Stimulated activated CD8-positive, alpha-beta memory T cell treated with anti-CD3 and anti-CD28 coated beads, Interleukin-4, amount 100 ng/mL, for 24 hours (primary cell): Measurements from ENCODE around the gene SMG7.

Source experiments
- DNase-seq: peaks from one replicate; pipeline ENCODE4 v3.0.0-alpha.2; 2020; ENCODE audit warnings: low read depth

SMG7 gene

DNA sequence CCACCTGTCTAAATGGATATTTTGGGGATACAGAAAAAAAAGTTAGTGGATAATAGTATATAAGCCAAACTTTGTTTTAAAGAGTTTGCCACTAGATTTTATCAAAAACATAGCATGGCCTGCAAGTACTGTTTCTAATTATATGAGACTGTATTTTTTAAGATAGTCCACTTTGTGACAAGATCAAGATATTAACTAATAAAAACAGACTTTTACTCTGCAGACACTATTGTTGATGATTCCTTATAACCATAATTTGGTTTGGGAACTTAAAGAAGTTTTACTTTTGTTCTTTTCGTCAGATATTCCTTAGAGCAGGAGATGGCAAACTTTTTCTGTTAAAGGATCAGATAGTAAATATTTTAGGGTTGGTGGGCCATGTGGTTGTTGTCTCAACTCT is 36.4 kb downstream of the SMG7 start:
- DNase-seq = no peak

DNA sequence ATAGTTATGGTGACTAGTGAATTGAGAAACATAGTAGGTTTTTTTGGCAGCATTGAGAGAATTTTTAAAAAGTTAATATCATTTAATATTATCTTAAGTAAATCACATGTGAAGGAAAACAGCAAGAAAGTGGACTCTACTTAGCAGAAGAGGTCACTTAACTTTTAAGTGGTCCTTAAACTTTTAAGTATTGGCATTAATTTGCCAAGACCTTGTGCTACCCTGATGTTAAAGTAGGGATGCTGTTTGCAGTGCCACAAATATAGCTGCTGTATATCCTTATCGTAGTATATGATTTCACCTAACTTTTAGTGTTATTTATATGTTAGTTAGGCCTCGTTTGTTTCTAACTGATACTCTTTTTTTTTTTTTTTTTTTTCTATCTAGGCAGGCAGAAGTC is 40.2 kb downstream of the SMG7 start:
- no peak for DNase-seq

DNA sequence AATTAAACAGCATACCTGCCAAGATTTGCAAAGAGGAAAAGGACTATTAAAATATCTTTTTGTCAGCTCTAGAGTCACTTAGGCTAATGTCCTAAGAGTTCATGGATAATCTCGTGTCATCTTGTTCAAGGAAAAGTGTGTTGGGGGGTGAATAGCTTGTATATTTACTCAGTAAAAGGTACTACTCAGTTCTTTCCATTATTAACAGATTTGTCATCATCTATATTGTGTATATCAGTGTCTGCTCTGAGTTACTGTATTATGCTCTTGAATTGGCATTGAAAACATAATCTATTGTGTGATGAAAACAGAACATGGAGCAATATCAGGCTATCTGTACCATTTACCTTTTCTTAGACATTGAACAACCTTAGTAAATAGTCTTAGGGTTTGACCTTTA is 41.9 kb downstream of the SMG7 start:
- DNase-seq = no peak

- no peak for DNase-seq
These were observed 42.8 kb downstream of the SMG7 start for GRCh38 chr1:183515002-183515689.

GRCh38 chr1:183516725-183517124 is 44.4 kb downstream of the SMG7 start:
- no peak for DNase-seq

GRCh38 chr1:183517401-183517800 is 45.1 kb downstream of the SMG7 start:
- DNase-seq = no peak

DNA sequence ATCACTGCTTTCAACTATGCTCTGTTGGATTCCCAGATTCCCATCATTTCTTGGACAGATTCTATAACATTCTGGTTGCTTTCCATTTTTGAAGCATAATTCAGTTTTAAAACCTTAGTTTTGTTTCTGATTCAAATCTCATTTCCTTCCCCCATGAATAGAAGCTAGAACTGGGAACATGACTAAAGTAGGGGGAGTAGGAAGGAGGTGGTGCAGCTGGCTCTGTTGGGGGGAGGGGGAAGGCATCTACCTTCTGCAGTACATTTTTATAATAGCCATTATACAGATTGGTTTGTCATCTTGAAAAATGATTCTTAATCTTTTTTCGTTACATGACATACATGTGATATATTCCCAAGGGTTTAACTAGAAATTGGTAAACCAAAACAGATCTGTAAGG is 48.1 kb downstream of the SMG7 start:
- DNase-seq = no peak

DNA sequence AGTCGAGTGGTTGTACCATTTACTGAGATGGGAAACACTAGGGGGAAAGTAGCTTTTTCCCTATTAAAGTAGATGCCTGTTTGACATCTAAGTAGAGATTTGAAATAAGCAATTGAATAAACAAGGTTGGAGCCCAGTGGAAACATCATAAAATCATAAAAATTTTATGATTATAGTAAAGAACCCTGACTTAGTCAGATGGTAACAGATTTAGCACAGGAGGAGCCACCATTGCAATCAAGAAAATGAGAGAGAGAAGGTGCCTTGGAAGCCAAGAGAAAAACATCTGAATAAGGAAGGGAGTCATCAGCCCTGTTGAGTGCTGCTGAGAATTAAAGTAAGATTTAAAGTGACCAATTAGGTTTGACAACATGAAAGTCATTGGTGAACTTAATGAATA is 49.8 kb downstream of the SMG7 start:
- DNase-seq = no peak

GRCh38 chr1:183528577-183528976 is 56.3 kb downstream of the SMG7 start:
- DNase-seq = no peak

DNA sequence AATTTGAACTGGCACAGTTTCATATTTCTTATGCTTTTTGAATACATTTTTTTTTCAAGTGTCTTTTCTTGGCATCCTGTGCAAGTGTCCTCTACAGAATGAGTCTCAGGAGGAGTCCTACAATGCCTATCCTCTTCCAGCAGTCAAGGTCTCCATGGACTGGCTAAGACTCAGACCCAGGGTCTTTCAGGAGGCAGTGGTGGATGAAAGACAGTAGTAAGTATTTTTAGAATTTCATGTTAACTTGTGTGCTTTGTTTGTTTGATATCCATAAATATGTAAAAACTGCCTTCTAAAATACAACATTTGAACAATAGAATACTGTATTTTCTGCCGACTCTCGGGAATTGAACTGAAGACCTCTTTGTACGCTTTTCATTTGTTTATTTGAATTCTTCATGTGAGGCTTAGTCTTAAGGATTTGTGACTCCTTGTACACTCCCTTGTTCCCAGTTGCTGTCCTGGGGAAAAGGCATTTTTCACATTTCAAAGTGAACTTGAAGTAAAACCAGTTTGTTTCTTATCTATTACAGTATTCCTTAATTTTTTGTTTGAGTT is 61.4 kb downstream of the SMG7 start:
- no peak for DNase-seq

DNA sequence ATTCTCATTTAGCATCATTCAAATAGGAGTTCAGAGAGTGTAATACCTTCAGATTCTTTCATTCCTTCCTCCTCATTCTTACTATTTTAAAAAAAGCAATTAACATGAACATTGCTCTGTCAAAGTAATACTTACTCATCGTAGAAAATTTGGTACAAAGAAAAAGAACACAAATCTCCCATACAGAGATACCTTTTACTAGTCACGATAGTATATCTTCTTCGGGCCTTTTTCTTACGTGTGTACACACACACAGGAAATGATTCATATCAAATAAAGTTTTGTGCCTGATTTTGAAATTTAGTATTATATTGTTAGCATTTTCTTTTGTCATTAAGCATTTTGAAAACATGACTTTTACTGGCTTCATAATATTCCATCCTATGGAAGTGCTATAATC is 65.1 kb downstream of the SMG7 start:
- DNase-seq = no peak

GRCh38 chr1:183543619-183544204 is 71.4 kb downstream of the SMG7 start:
- no peak for DNase-seq

GRCh38 chr1:183544598-183545297 is 72.4 kb downstream of the SMG7 start:
- DNase-seq = no peak

DNA sequence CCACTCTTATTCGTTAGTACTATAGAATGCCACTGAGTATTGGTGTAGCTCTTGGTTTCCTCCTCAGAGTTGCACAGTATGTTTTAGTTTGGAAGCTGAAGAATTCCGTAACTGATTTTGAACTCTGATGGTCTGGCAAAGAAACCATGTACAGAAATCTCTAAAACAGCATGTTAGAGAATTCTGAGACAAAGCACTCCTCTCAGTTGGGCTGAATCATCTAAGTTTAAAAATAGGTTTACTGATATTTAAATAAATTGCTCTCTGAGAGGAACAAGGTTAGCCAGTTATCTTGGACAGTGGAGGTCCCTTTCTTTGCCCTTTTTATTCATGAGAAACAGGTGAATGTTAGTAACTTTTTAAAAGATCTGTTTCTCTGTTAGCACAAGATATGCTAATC is 74.1 kb downstream of the SMG7 start:
- DNase-seq = no peak

GRCh38 chr1:183548116-183548515 is 75.8 kb downstream of the SMG7 start:
- no peak for DNase-seq

DNA sequence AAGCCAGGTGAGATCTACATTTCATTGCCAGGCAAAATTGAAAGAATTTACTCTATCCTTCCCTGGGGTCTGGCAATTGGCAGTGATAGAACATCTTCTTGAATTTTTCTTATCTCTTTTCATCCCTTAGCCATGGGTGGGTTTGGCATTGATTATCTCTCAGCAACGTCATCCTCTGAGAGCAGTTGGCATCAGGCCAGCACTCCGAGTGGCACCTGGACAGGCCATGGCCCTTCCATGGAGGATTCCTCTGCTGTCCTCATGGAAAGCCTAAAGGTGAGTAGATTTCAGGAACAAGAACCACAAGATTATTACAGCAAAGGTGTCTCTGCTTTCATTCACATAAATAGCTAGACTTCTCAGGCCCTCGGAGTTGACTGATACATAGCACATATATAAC is 78.6 kb downstream of the SMG7 start:
- no peak for DNase-seq

- no peak for DNase-seq
These were observed 79.6 kb downstream of the SMG7 start for GRCh38 chr1:183551924-183552323.

DNA sequence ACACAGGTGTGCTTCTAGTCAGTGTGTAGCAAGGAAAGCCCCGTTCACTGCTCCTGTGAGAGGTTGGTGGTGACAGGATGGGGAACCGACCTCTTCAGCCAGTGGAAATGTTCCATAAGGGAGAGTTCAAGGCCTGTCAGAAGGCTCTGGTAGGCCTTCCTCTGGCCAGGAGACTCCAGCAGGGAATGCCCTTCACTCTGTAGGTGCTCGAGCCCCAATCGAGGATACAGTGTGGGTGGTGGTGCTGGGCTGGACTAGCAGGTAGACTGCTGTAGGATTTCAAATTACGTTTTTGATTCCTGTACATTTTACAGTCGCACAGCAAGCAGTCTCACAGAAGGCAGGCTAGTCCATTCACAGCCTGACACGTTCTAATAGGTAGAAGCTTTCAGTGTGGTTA is 80.1 kb downstream of the SMG7 start:
- no peak for DNase-seq

- DNase-seq = no peak
These were observed 80.6 kb downstream of the SMG7 start for GRCh38 chr1:183552891-183553290.

DNA sequence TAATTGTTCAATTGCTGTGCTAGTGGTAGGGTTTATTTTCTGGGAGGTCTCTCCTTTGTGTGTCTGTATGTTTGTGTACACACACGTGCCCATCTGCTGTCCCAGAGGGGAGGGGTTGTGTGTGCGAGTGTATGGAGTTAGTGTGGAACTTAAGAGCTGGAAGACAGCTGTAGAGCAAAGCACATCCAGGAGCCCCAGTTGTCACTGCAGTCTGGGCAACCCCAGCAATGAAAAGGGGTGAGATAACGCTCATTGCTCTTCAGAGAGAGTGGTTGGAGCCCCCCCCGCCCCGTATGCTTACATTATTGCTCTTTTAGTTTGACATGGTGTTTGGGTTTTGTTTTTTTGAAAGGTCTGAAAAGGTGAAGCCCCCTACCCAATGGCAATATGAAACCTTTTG is 81.0 kb downstream of the SMG7 start:
- no peak for DNase-seq

DNA sequence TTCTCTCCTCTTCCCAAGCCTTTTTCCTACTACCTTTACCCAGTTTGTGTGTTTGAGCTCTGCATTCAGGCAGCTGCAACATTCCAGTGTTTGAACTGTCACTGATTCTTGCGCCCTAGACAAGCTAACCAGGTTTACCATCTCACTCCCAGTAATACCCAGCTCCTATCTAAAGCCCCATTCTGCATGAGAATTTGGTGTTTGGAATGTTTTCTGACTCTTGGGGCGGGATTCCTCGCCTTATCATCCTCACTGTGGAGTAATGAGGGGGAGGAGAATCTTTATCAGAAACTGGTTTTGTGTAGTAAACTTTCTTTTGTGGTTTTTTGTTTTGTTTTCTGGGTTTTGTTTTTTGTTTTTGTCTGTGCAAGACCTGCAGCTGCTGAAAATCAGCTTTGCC is 81.5 kb downstream of the SMG7 start:
- no peak for DNase-seq

- no peak for DNase-seq
These were observed 82.3 kb downstream of the SMG7 start for GRCh38 chr1:183554577-183554976.

- DNase-seq = no peak
These were observed 86.8 kb downstream of the SMG7 start for GRCh38 chr1:183559061-183559460.
